ENCODE data around the gene METAP1.
"Not testable (repeated sequence)": the region's sequence is repeated elsewhere in the genome, so short reads cannot be mapped to it uniquely, and the experiment has no call there.

The METAP1 gene

GRCh38 chr4:98998551-98998950 is 3.0 kb downstream of the METAP1 start:
- DNase-seq: no peak

- no peak for DNase-seq
Observed at GRCh38 chr4:99002279-99002678, 6.8 kb downstream of the METAP1 start.

DNA sequence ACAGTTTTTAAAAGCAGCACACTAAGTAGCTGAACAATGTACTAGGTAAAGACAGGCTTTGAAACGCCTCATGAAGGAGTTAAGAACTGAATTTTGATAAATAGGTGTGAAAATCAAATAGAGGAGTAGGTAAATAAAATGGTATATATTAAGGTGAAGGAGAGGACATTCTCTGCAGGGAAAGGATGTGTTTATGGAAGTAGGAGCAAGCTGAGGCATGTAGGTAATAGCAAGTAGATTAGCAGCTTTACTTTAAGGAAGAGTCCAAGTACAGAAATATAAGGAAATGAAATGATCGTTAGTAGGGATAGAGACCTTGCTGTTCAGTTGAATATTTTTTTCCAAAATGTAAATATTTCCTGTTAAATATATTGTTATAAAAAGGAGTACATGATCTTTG is 12.5 kb downstream of the METAP1 start:
- no peak for DNase-seq

DNA sequence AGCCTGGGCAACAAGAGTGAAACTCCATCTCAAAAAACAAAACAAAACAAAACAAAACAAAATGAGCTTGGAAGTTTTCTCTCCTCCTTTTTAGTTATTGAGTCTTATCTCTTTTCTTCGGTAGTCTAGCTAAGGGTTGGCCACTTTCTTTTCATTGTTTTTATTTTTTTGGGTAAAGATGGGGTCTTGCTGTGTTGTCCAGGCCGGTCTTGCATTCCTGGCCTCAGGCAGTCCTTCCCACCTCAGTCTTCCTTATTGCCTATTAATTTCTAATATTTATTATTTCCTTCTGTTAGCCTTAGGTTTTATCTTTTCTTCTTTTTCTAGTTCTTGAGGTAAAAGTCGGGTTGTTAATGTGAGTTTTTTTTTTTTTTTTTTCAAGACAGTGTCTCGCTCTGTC is 16.4 kb downstream of the METAP1 start:
- no peak for DNase-seq

DNA sequence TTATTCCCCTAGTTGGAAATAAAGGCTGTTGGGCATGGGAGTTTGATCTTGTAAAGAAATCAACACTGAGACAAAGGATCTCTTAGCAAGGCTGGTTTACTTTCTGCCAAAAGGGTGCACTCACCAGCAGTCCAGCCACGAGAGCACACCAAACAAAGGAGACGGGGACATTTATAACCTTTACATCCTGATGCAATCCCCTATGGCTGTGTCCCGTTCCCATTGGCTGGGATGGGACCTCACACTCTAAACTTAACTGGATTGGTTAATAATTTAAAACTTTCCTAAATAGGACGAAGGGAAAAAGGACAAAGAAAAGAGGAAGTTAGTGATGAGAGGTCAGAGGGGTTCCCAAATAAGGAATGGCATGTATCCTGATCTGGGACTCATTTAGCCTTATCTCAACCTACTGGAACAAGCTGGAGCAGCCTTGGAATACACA is 17.9 kb downstream of the METAP1 start:
- no peak for DNase-seq

- DNase-seq: no peak
Observed at GRCh38 chr4:99013884-99014523, 18.5 kb downstream of the METAP1 start.

GRCh38 chr4:99021386-99021785 is 25.9 kb downstream of the METAP1 start:
- DNase-seq: no peak

DNA sequence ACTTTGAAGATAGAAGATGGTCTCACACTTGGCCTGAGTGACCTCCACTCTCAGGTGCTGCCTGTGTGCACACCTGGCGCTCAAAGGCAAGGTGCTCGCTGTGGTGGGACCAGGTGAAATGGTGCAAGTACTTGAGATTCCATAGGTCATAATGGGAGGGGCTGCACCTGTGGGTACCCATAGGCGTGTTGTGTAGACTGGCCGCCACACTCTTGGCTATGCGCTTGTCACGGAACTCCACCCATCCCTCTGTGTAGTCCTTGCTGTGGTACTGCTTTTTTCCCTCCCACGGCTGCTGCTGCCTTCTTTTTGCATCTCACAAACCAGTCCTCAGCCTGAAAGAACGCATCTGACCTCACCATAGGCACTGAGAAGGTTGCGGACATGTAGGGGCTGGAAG is 27.0 kb downstream of the METAP1 start:
- DNase-seq: no peak

DNA sequence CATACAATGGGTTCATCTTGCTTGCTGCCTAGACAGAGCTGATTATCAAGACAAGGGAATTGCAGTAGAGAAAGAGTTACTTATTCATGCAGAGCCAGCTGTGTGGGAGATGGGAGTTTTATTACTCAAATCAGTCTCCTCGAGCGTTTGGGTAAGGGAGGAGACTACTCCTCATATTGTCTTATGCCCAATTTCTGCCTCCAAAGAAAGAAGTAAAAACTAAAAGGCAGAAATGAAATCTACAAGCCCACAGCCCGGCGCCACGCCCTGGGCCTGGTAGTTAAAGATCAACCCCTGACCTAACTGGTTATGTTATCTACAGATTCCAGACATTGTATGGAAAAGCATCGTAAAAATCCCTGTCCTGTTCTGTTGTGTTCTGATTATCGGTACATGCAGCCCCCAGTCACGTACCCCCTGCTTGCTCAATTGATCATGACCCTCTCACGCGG is 28.3 kb downstream of the METAP1 start:
- not testable (repeated sequence) for DNase-seq

GRCh38 chr4:99024481-99025275 is 29.2 kb downstream of the METAP1 start:
- no peak for DNase-seq

DNA sequence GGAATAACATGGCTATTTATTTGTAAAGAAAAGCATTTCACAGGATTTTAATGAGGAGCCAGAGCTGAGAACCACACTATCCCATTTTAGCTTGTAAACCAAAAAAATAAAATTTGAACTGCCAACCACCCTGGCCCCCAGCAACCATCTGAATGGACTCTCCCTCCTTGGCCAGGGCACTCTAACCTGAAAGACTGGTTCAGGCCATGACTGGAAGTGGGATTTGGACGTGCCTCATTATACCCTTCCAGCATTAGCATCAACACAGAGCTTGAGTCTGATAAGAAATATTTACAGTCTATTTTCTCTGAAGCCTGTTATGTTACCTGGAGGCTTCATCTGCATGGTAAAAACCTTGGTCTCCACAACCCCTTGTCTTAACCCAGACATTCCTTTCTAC is 30.0 kb downstream of the METAP1 start:
- DNase-seq: no peak

DNA sequence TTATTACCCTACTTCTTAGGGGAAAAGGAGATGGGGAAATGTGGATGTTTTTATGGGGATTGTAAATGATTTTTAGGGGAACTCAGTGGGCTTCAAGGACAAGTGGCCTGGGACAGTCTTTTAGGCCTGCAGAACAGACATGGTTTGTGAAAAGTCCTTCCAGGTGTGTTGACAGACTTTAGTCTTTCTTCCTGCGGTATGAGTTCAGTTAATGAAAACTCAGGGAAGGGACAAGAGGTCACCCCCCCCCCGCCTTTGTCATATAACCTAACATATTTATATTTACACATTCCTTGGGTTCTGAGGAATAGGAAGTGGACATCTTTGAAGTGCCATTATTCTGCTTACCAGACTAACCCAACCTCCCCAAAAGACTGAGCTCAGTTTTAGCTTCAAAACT is 31.8 kb downstream of the METAP1 start:
- DNase-seq: no peak

- no peak for DNase-seq
Observed at GRCh38 chr4:99028187-99028586, 32.7 kb downstream of the METAP1 start.

DNA sequence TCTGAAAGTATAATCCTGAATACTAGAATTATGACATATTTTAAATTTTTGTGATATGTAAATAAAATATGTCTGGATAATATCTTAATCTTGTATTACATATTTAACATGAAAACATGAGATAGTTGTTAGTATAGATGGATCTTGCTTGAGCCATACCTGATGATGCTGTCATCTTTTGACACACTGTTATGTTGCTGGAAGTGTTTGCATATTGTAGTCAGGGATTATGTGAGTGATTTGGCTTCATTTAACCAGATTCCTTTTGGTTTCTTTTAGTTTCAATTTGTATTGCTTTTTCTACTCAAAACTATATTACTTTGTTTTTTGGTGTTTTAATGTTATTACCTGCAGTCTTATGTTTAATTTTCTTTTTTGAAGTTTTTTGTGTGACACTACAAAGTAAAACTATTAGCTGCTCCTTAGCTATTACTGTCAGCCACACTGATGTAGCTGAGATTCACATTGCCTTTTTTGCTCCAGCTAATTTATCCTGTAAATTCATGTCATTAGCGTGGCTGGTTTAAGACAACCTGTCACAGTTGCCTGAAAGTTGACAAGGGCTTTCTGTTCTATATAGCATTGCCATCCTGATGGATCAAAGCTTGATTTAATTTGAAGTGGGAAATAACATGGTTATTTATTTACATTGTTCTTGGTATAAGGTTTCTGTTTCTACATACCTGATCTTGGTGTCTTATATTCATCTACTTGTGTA is 33.7 kb downstream of the METAP1 start:
- DNase-seq: no peak

DNA sequence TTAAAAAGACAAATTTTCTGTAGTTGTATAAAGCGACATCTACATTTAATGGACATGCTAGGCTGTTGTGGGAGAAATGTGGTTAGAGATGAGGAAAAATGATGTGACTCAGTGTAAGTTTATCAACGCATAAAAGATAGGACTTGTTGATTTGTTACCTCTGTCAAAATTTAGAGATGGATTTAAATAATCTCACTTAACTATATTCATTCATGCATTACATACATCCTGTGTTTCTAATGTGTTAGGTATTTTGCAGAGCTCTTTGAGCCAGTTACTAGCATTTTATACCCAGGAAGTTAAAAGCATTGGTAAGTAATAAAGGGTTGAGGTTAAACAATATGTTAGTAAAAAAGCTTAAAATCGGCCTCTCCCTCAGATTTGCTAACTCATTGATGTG is 34.3 kb downstream of the METAP1 start:
- no peak for DNase-seq

- no peak for DNase-seq
Observed at GRCh38 chr4:99033956-99034355, 38.4 kb downstream of the METAP1 start.

- no peak for DNase-seq
Observed at GRCh38 chr4:99038213-99038612, 42.7 kb downstream of the METAP1 start.

DNA sequence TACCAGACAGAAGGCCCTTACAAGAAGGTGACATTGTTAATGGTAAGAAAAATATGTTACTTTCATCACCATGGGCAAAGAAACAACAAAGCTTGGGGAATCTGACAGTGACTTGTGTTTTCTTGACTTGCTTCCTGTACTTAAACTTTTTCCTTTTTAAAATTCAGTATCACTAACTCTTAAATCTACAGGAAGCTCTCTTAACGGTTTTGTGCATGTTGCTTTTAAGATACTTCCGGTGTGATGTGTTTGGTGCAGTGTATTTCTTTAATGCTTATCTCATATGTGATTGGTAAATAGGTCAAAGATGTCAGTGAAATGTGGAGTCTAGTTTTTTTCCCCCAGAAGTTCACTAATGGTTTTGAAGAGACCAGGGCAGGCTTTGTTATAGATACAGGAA is 47.8 kb downstream of the METAP1 start:
- no peak for DNase-seq

GRCh38 chr4:99047710-99048109 is 52.2 kb downstream of the METAP1 start:
- no peak for DNase-seq

GRCh38 chr4:99052902-99053301 is 57.4 kb downstream of the METAP1 start:
- DNase-seq: no peak

- no peak for DNase-seq
Observed at GRCh38 chr4:99054428-99054994, 59.0 kb downstream of the METAP1 start.

GRCh38 chr4:99058228-99058627 is 62.7 kb downstream of the METAP1 start:
- DNase-seq: no peak

DNA sequence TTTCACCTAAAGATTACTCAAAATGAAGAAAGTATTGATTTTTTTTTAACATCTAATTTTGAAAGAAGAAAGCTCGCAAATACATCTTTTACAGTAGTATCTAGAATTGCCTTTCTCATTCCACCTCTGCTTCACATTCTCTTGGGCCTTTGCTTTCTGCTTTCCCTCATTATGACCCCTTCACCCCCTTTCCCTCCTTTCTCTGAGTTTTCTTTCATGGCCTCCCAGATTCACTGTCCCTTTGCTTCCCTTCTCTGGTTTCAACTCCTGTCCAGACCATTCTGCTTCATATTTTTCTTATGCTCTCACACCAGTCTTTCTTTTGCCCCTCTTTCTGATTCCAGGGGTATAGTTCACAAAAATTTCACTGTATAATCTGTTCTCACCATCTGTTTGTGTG is 64.0 kb downstream of the METAP1 start:
- DNase-seq: no peak

Measured in amniotic stem cell (primary cell).